H1 (cell line): ENCODE results near the gene LSM11. TPM values are rescaled to one million over a fixed set of nuclear protein-coding genes. Genes with fewer than 3 reads are reported as not detected.

Experiments
- CTCF ChIA-PET: fragments of 300-600 bp; sonication (Branson Sonifier 250); formaldehyde crosslinking; loops from one replicate; lab custom pipeline; 2021; ENCODE audit not compliant: partially characterized antibody; lab: Charles Lee
- POLR2A ChIA-PET: fragments of 300-600 bp; sonication (Branson Sonifier 250); formaldehyde crosslinking; loops from one replicate; lab custom pipeline; 2021; ENCODE audit warnings: inconsistent platforms; ENCODE audit not compliant: partially characterized antibody; lab: Charles Lee
- DNase-seq, 2 experiments: peaks; one replicate each; pipeline versions ENCODE4 v3.0.0 to v3.0.0-alpha.2; 2010 to 2022; ENCODE audit warnings: low spot score in 2 of 2, low read depth in 1 of 2, mixed read lengths in 1 of 2
- FAIRE-seq: peaks from 2 replicates; lab custom pipeline; 2011; peaks lifted over from hg19 to GRCh38; lab: Jason Lieb, UNC
- H2AFZ ChIP-seq: 2 replicates; pipeline ENCODE4 v1.8.1; 2012; ENCODE audit warnings: low read length, inconsistent platforms
- H2AK5ac ChIP-seq: 2 replicates; pipeline ENCODE4 v1.6.1; 2013; ENCODE audit warnings: low read depth, low read length
- H2BK120ac ChIP-seq: replicated peaks from 2 replicates; pipeline ENCODE3; 2013; ENCODE audit warnings: low read depth, low read length, inconsistent platforms
- H2BK12ac ChIP-seq: 2 replicates; pipeline ENCODE4 v1.6.1; 2013; ENCODE audit warnings: low read depth, low read length
- H2BK15ac ChIP-seq: 2 replicates; pipeline ENCODE4 v1.6.1; 2013; ENCODE audit warnings: low read length
- H2BK20ac ChIP-seq: 2 replicates; pipeline ENCODE4 v1.6.1; 2013; ENCODE audit warnings: low read length
- H2BK5ac ChIP-seq: 2 replicates; pipeline ENCODE4 v1.6.1; 2013; ENCODE audit warnings: low read depth, low read length
- H3K14ac ChIP-seq: 2 replicates; pipeline ENCODE4 v1.6.1; 2013; ENCODE audit warnings: inconsistent platforms; ENCODE audit not compliant: insufficient read length
- H3K18ac ChIP-seq: 2 replicates; pipeline ENCODE4 v1.6.1; 2013; ENCODE audit warnings: low read length; ENCODE audit errors: extremely low read depth
- H3K23ac ChIP-seq: 2 replicates; pipeline ENCODE4 v1.6.1; 2013; ENCODE audit warnings: inconsistent platforms; ENCODE audit not compliant: insufficient read length
- H3K23me2 ChIP-seq: 2 replicates; pipeline ENCODE4 v1.6.1; 2013; ENCODE audit warnings: low read depth, low read length
- H3K27ac ChIP-seq: 2 replicates; pipeline ENCODE4 v1.6.1; 2011; ENCODE audit warnings: low read depth, low read length, inconsistent platforms
- H3K27me3 ChIP-seq, 4 experiments: replicated peaks in 1 of 4; 1 replicate in 1 of 4; 2 replicates in 3 of 4; pipeline versions ENCODE4 v1.6.1 to v1.8.1; 2011 to 2013; ENCODE audit warnings: low read length in 3 of 4, mild to moderate bottlenecking in 3 of 4, inconsistent platforms in 2 of 4, mixed read lengths in 2 of 4, moderate library complexity in 1 of 4; ENCODE audit not compliant: control insufficient read depth in 3 of 4, insufficient read depth in 3 of 4; ENCODE audit errors: extremely low read depth in 1 of 4
- H3K36me3 ChIP-seq, 4 experiments: 2 replicates each; pipeline versions ENCODE4 v1.6.1 to v1.8.1; 2011 to 2013; ENCODE audit warnings: mild to moderate bottlenecking in 4 of 4, low read length in 3 of 4, moderate library complexity in 2 of 4, control low read depth in 1 of 4, inconsistent platforms in 1 of 4; ENCODE audit not compliant: insufficient read depth in 4 of 4, control insufficient read depth in 2 of 4
- H3K4ac ChIP-seq: replicated peaks from 2 replicates; pipeline ENCODE3; 2013; ENCODE audit warnings: low read length, low read depth, mixed read lengths, inconsistent platforms; ENCODE audit not compliant: insufficient read length
- H3K4me1 ChIP-seq, 4 experiments: replicated peaks in 1 of 4; 1 replicate in 1 of 4; 2 replicates in 3 of 4; pipeline versions ENCODE4 v1.6.1 to v1.8.1; 2011 to 2013; ENCODE audit warnings: low read length in 3 of 4, inconsistent platforms in 2 of 4, mixed read lengths in 1 of 4; ENCODE audit not compliant: insufficient read depth in 4 of 4, control insufficient read depth in 3 of 4
- H3K4me2 ChIP-seq, 2 experiments: 2 replicates each; pipeline versions ENCODE4 v1.6.1 to v1.8.1; 2011 to 2013; ENCODE audit warnings: low read depth in 2 of 2, low read length in 2 of 2, control low read depth in 1 of 2, inconsistent platforms in 1 of 2, mild to moderate bottlenecking in 1 of 2; ENCODE audit not compliant: insufficient read depth in 1 of 2
- H3K4me3 ChIP-seq, 4 experiments: fragments of 200-600, 300-600 bp in 1 of 4; sonication (generic), shearing (Covaris generic), sonication (Bioruptor Twin) in 1 of 4; 2 replicates each; pipeline versions ENCODE4 v1.5.1 to v1.8.1; 2011 to 2016; ENCODE audit warnings: low read length in 4 of 4, low read depth in 3 of 4, control low read depth in 2 of 4, inconsistent platforms in 2 of 4, mild to moderate bottlenecking in 2 of 4, mixed read lengths in 1 of 4, moderate library complexity in 1 of 4; ENCODE audit not compliant: insufficient read depth in 2 of 4; ENCODE audit errors: extremely low read depth in 1 of 4
- H3K56ac ChIP-seq: replicated peaks from 2 replicates; pipeline ENCODE3; 2013; ENCODE audit warnings: low read depth, mild to moderate bottlenecking, mixed read lengths, low read length, inconsistent platforms; ENCODE audit not compliant: insufficient read length
- H3K79me1 ChIP-seq: 2 replicates; pipeline ENCODE4 v1.6.1; 2013; ENCODE audit warnings: low read depth, low read length, control low read depth
- H3K79me2 ChIP-seq, 2 experiments: 2 replicates each; pipeline versions ENCODE4 v1.6.1 to v1.8.1; 2012 to 2013; ENCODE audit warnings: low read length in 2 of 2, mild to moderate bottlenecking in 2 of 2, inconsistent platforms in 1 of 2; ENCODE audit not compliant: insufficient read depth in 2 of 2, control insufficient read depth in 1 of 2
- H3K9ac ChIP-seq, 4 experiments: replicated peaks in 1 of 4; 1 replicate in 1 of 4; 2 replicates in 3 of 4; pipeline versions ENCODE4 v1.6.1 to v1.8.1; 2011 to 2013; ENCODE audit warnings: low read depth in 3 of 4, low read length in 3 of 4, control low read depth in 2 of 4, mild to moderate bottlenecking in 2 of 4, moderate library complexity in 2 of 4, inconsistent platforms in 1 of 4; ENCODE audit errors: extremely low read depth in 1 of 4
- H3K9me3 ChIP-seq, 2 experiments: 2 replicates each; pipeline versions ENCODE4 v1.6.1 to v1.8.1; 2012 to 2013; ENCODE audit warnings: mild to moderate bottlenecking in 2 of 2, moderate library complexity in 2 of 2, control low read depth in 1 of 2, inconsistent platforms in 1 of 2, low read depth in 1 of 2, low read length in 1 of 2, mixed read lengths in 1 of 2; ENCODE audit not compliant: insufficient read depth in 2 of 2
- H4K20me1 ChIP-seq, 2 experiments: replicated peaks in 1 of 2; 2 replicates each; pipeline versions ENCODE3 to v1.8.1; 2011 to 2013; ENCODE audit warnings: inconsistent platforms in 2 of 2, low read length in 2 of 2, mild to moderate bottlenecking in 1 of 2; ENCODE audit not compliant: insufficient read depth in 2 of 2, control insufficient read depth in 1 of 2
- H4K5ac ChIP-seq: 2 replicates; pipeline ENCODE4 v1.6.1; 2013; ENCODE audit warnings: low read length, low read depth, mixed read lengths, inconsistent platforms; ENCODE audit not compliant: insufficient read length
- H4K8ac ChIP-seq: 2 replicates; pipeline ENCODE4 v1.8.0; 2013; ENCODE audit warnings: mild to moderate bottlenecking, moderate library complexity, low read length, inconsistent platforms; ENCODE audit not compliant: insufficient read depth; ENCODE audit errors: extremely low read depth
- H4K91ac ChIP-seq: replicated peaks from 2 replicates; pipeline ENCODE3; 2013; ENCODE audit warnings: low read length, mixed read lengths, inconsistent platforms; ENCODE audit not compliant: insufficient read length
- CEBPB ChIP-seq: IDR thresholded peaks from 2 replicates; pipeline ENCODE4 v1.6.1; 2012; ENCODE audit warnings: low read depth, low read length
- CREB1 ChIP-seq: IDR thresholded peaks from 2 replicates; pipeline ENCODE4 v1.6.1; 2012; ENCODE audit warnings: inconsistent platforms
- EZH2 ChIP-seq: fragments of 200-600 bp; sonication (generic); IDR thresholded peaks from 2 replicates; pipeline ENCODE4 v1.7.1; 2012; ENCODE audit warnings: low read depth, mild to moderate bottlenecking, moderate library complexity, low read length, inconsistent platforms; ENCODE audit not compliant: severe bottlenecking
- FOSL1 ChIP-seq: IDR thresholded peaks from 2 replicates; pipeline ENCODE4 v1.6.1; 2011; ENCODE audit warnings: mild to moderate bottlenecking, low read depth, low read length, moderate library complexity; ENCODE audit not compliant: insufficient read depth
- GTF2F1 ChIP-seq: IDR thresholded peaks from 2 replicates; pipeline ENCODE4 v1.6.1; 2012; ENCODE audit warnings: low read depth, low read length, improper control_type of control experiment, borderline replicate concordance
- KDM1A ChIP-seq: fragments of 200-600, 300-600 bp; sonication (generic); IDR thresholded peaks from 2 replicates; pipeline ENCODE4 v1.7.1; 2016; ENCODE audit warnings: mild to moderate bottlenecking, low read length, borderline replicate concordance
- MAFK ChIP-seq: IDR thresholded peaks from 2 replicates; pipeline ENCODE4 v1.6.1; 2012; ENCODE audit warnings: low read depth, mild to moderate bottlenecking, improper control_type of control experiment, low read length
- PHF8 ChIP-seq: fragments of 200-600 bp; sonication (generic); conservative IDR thresholded peaks from 2 replicates; pipeline ENCODE4 v1.7.1; 2012; ENCODE audit warnings: low read depth, mild to moderate bottlenecking, inconsistent platforms, low read length, moderate library complexity
- TAF1 ChIP-seq: IDR thresholded peaks from 2 replicates; pipeline ENCODE4 v1.6.1; 2011; ENCODE audit warnings: mild to moderate bottlenecking, low read depth, low read length
- TAF7 ChIP-seq: optimal IDR thresholded peaks from 2 replicates; pipeline ENCODE3; 2011; ENCODE audit warnings: low read depth, mild to moderate bottlenecking, inconsistent platforms, low read length, moderate library complexity, borderline replicate concordance
- TEAD4 ChIP-seq: IDR thresholded peaks from 2 replicates; pipeline ENCODE4 v1.6.1; 2012; ENCODE audit warnings: low read depth, low read length, inconsistent platforms, mixed read lengths
- WGBS, 2 experiments: shearing (Covaris generic) in 1 of 2; methylation state at CpG; one replicate each; pipeline versions ENCODE4 v1.1.6 to v1.1.7; 2013 to 2015; ENCODE audit warnings: low lambda C conversion rate in 2 of 2, mixed read lengths in 2 of 2, inconsistent platforms in 1 of 2, low coverage in 1 of 2, missing lambda C conversion rate in 1 of 2; ENCODE audit not compliant: insufficient replicate concordance in 2 of 2, insufficient coverage in 1 of 2, insufficient read length in 1 of 2; ENCODE audit errors: extremely low coverage in 1 of 2, missing lambda C conversion rate in 1 of 2; 5-methylcytosine and 5-hydroxymethylcytosine counted together
- polyA plus RNA-seq, 7 experiments: library from polyadenylated mRNA; depleted of rRNA in 3 of 7; stranded (reverse) in 5 of 7; unstranded in 2 of 7; fragments of >200 nt in 5 of 7; fragments of 200-250 nt in 2 of 7; gene quantifications; 1 replicate in 5 of 7; 2 replicates in 1 of 7; 4 replicates in 1 of 7; pipeline versions ENCODE4 v1.2.1 to v1.2.3, GENCODE V29; 2011 to 2013; ENCODE audit warnings: missing spikeins in 2 of 7, mixed read lengths in 2 of 7
- total RNA-seq: library from RNA; stranded (reverse); fragmentation: NEBNext Ultra II Directional; extraction: Animal tissue kit (Norgen Biotek cat#: 25700); gene quantifications from 2 replicates; pipeline ENCODE4 v1.2.1, GENCODE V29; 2021

The LSM11 gene
- total and polyA plus RNA-seq, 2 of the 8 experiments (the other 6 are each of a cell fraction or from before 2014, with no cell fraction given): 1.8 to 3.9 TPM

GRCh38 chr5:157710431-157710830 lies 33.1 kb upstream of the LSM11 start:
- H3K27ac ChIP-seq: no peak overlapping the region
- H3K27me3 ChIP-seq: no peaks in the 10 kb centered on the region
- H2BK15ac ChIP-seq: no peak overlapping the region
- no peak overlapping the region for H3K23ac ChIP-seq
- POLR2A ChIA-PET: no interaction called here
- no peak overlapping the region for H3K14ac ChIP-seq
- TF ChIP-seq TEAD4 (no peak), TAF7 (no peak), PHF8 (no peak), TAF1 (no peak), KDM1A (no peak), FOSL1 (no peak), GTF2F1 (no peak), EZH2 (no peak), CREB1 (no peak), CEBPB (no peak), MAFK (no peak)
- H3K4me1 ChIP-seq: no peaks in the 10 kb centered on the region
- DNase-seq: no peak
- H3K9ac ChIP-seq: no peak overlapping the region
- no peak overlapping the region for H3K56ac ChIP-seq
- H3K23me2 ChIP-seq: no peaks in the 10 kb centered on the region
- no peak overlapping the region for H3K4ac ChIP-seq
- H3K79me2 ChIP-seq: no peaks in the 10 kb centered on the region
- no peak overlapping the region for H2BK12ac ChIP-seq
- no peak overlapping the region for H2AFZ ChIP-seq
- no peaks in the 10 kb centered on the region for H3K9me3 ChIP-seq
- no peak for FAIRE-seq
- CTCF ChIA-PET: no interaction called here
- H3K36me3 ChIP-seq: no peaks in the 10 kb centered on the region
- no peak overlapping the region for H3K4me3 ChIP-seq
- no peak overlapping the region for H4K8ac ChIP-seq
- no peak overlapping the region for H3K18ac ChIP-seq
- no peak overlapping the region for H2BK120ac ChIP-seq
- no peak overlapping the region for H3K4me2 ChIP-seq
- H2BK5ac ChIP-seq: no peak overlapping the region
- 93% methylated on average over 3 of the region's 3 CpGs; no CpG with 5 or more reads in 1 of the 2 experiments for WGBS, 2 experiments
- H4K20me1 ChIP-seq: no peaks in the 10 kb centered on the region
- H4K5ac ChIP-seq: no peak overlapping the region
- no peak overlapping the region for H4K91ac ChIP-seq
- H3K79me1 ChIP-seq: no peaks in the 10 kb centered on the region
- no peak overlapping the region for H2AK5ac ChIP-seq
- H2BK20ac ChIP-seq: no peak overlapping the region
